H1 (cell line): Measurements from ENCODE around the gene RAB40C.

Source experiments
- ATF3 ChIP-seq: IDR thresholded peaks from 2 replicates; pipeline ENCODE4 v1.6.1; 2011; ENCODE audit warnings: low read depth, mild to moderate bottlenecking, low read length; ENCODE audit not compliant: insufficient read depth
- CTBP2 ChIP-seq: IDR thresholded peaks from 2 replicates; pipeline ENCODE4 v1.7.0; 2011; ENCODE audit warnings: borderline replicate concordance, mild to moderate bottlenecking, moderate library complexity, mixed read lengths, low read length; ENCODE audit not compliant: insufficient read depth, insufficient read length
- CTCF ChIP-seq, 3 experiments: IDR thresholded peaks; 1 replicate in 2 of 3; 2 replicates in 1 of 3; pipeline versions ENCODE4 v1.5.1 to v1.6.1; 2011; ENCODE audit warnings: low read length in 3 of 3, mild to moderate bottlenecking in 3 of 3, inconsistent platforms in 2 of 3, low read depth in 1 of 3, moderate library complexity in 1 of 3; ENCODE audit not compliant: insufficient read depth in 1 of 3; ENCODE audit errors: control extremely low read depth in 1 of 3
- EP300 ChIP-seq, 2 experiments: IDR thresholded peaks; 1 replicate in 1 of 2; 2 replicates in 1 of 2; pipeline ENCODE4 v1.6.1; 2011 to 2012; ENCODE audit warnings: low read depth in 2 of 2, low read length in 2 of 2, mild to moderate bottlenecking in 2 of 2, borderline replicate concordance in 1 of 2, inconsistent platforms in 1 of 2, moderate library complexity in 1 of 2
- HDAC2 ChIP-seq, 2 experiments: fragments of 300-600 bp in 1 of 2; sonication (generic) in 1 of 2; IDR thresholded peaks; 2 replicates each; pipeline ENCODE4 v1.6.1; 2011 to 2012; ENCODE audit warnings: low read depth in 2 of 2, low read length in 2 of 2, mild to moderate bottlenecking in 2 of 2, moderate library complexity in 2 of 2, borderline replicate concordance in 1 of 2, inconsistent platforms in 1 of 2
- KDM5A ChIP-seq: fragments of 200-600 bp; IDR thresholded peaks from 2 replicates; pipeline ENCODE4 v1.7.1; 2012; ENCODE audit warnings: mild to moderate bottlenecking, low read length, inconsistent platforms, mixed read lengths
- MAX ChIP-seq: IDR thresholded peaks from 2 replicates; pipeline ENCODE4 v1.6.1; 2012; ENCODE audit warnings: inconsistent platforms
- NANOG ChIP-seq: IDR thresholded peaks from 2 replicates; pipeline ENCODE4 v1.6.1; 2011; ENCODE audit warnings: low read length, low read depth, mild to moderate bottlenecking, inconsistent platforms; ENCODE audit not compliant: insufficient read depth, poor library complexity, severe bottlenecking
- NRF1 ChIP-seq: IDR thresholded peaks from 2 replicates; pipeline ENCODE4 v1.6.1; 2011; ENCODE audit warnings: mild to moderate bottlenecking, low read depth, low read length, improper control_type of control experiment
- POLR2A ChIP-seq, 2 experiments: IDR thresholded peaks; 1 replicate in 1 of 2; 2 replicates in 1 of 2; pipeline ENCODE4 v1.6.1; 2011; ENCODE audit warnings: low read depth in 2 of 2, low read length in 2 of 2, mild to moderate bottlenecking in 2 of 2; ENCODE audit errors: control extremely low read depth in 1 of 2
- POLR2AphosphoS5 ChIP-seq: IDR thresholded peaks from 2 replicates; pipeline ENCODE4 v1.6.1; 2011; ENCODE audit warnings: low read depth, low read length
- SIRT6 ChIP-seq: IDR thresholded peaks from one replicate; pipeline ENCODE4 v1.7.1; 2012; ENCODE audit warnings: low read length, inconsistent platforms

DNA sequence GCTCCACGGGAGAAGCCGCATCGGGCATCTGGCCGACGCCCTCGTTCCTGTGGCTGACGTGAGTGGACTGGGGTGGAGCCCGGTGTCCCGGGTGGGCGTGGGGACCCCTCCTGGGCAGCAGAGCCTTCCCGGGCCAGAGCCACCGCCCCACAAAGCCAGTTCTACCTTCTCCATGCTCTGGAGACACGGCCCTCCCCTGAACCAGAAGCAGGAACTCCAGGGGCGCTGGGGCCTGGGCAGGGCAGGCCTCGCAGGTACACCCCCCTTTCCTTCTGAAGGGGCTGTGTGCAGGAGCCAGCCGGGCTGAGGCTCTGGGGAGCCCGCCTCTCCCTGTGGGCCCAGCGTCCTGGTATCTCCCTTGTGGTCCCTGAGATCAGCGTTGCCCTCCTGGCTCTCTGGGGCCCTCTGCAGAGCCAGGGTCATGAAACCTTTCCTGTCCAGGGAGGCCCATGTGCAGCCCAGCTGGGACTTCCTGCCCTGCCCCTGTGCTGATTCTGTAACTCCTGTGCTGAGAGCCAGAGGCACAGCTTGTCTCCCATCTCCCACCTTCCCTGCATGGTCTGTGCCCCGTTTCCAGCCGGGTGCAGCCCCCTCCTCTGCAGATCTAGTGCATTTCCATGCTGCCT is 13.6 kb upstream of the RAB40C start:
- TF ChIP-seq HDAC2 (IDR thresholded peaks at IDR 0.05; ENCODE audit: borderline replicate concordance in 1 of 2, low read depth in 2 of 2, low read length in 2 of 2) (no peak), NANOG (no peak), POLR2AphosphoS5 (no peak), MAX (no peak), CTCF (IDR thresholded peaks at IDR 0.05; ENCODE audit: control extremely low read depth in 1 of 3, insufficient read depth in 1 of 3, low read depth in 1 of 3, low read length in 3 of 3) (no peak), KDM5A (no peak), ATF3 (no peak), NRF1 (no peak), CTBP2 (no peak), SIRT6 (no peak), POLR2A (IDR thresholded peaks at IDR 0.05; ENCODE audit: control extremely low read depth in 1 of 2, low read depth in 2 of 2, low read length in 2 of 2) (no peak), EP300 (IDR thresholded peaks at IDR 0.05; ENCODE audit: borderline replicate concordance in 1 of 2, low read depth in 2 of 2, low read length in 2 of 2) (no peak)
